ENCODE results near the gene CTBP1. TPM values are rescaled to one million over a fixed set of nuclear protein-coding genes. Genes with fewer than 3 reads are reported as not detected.

The CTBP1 gene
- total and polyA plus RNA-seq, 9 of the 15 experiments (the other 6 are each of a cell fraction or from before 2014, with no cell fraction given) = 14.5 to 162 (median 68.2) TPM

DNA sequence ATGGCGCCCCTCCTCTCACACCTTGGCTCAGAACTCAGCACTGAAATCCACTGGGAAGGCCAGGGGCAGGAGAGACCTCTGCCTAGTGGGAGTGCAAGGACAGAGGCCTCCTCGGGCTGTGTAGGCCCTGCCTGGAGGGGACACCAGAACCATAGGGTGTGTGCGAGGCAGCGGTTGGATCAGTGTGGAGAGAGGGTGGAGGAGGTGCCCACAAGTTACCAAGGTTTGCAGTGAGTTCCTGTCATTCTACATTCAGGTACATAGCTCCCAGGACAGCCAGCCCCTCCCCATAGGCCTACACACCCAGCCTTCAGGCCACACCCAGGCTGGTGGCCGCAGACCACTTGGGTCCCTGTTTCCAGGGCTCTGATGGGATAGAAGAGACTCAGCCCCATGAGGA lies 57.3 kb downstream of the CTBP1 start:
- Histone ChIP-seq H3K79me2 (ENCODE audit: control insufficient read depth, insufficient read depth, low read length) (no peaks in the 10 kb centered on the region), H3K4me2 (ENCODE audit: insufficient read depth, low read length) (no peak overlapping the region), H2AFZ (ENCODE audit: low read depth, low read length) (peak overlapping the region; percentile 35; the same call in 1 of the 2 replicates), H3K27ac (ENCODE audit: extremely low read depth, low read depth, low read length) (no peak overlapping the region), H3K4me3 (no peak overlapping the region), H3K36me3 (ENCODE audit: control insufficient read depth, insufficient read depth, low read length) (no peaks in the 10 kb centered on the region), H3K4me1 (replicated peaks in 1 of 2; ENCODE audit: control insufficient read depth in 2 of 2, insufficient read depth in 2 of 2, low read length in 2 of 2) (peaks cover 0 to 36% of the 10 kb centered on the region in 2 experiments; a peak in 3 of 5 replicates), H3K9me1 (ENCODE audit: control insufficient read depth, insufficient read depth, low read length) (no peaks in the 10 kb centered on the region), H3K27me3 (ENCODE audit: control insufficient read depth in 2 of 2, insufficient read depth in 2 of 2, low read length in 2 of 2) (peaks cover 2 to 12% of the 10 kb centered on the region in 2 experiments; a peak in 3 of 5 replicates), H3K9ac (ENCODE audit: insufficient read depth in 1 of 2, low read depth in 2 of 2, low read length in 2 of 2) (no peak overlapping the region), H4K20me1 (replicated peaks; ENCODE audit: control insufficient read depth, insufficient read depth, low read length) (no peaks in the 10 kb centered on the region), H3K9me3 (replicated peaks; ENCODE audit: control insufficient read depth, insufficient read depth, low read depth, low read length) (no peaks in the 10 kb centered on the region)
- DNase-seq (ENCODE audit: extremely low read depth in 1 of 4, low spot score in 3 of 4) (no peak), FAIRE-seq (no peak), ATAC-seq (peak; percentile 15; the same call in 1 of the 3 replicates)
- CTCF ChIA-PET (ENCODE audit: low intra/inter-chr PET ratio) = no interaction called here
- POLR2A ChIA-PET = interaction anchor here (0.6 to 1.6 kb wide), 5 partner anchors 9 to 224 kb away, joined by 3 to 4 read pairs (median 3); no protein-coding TSS in a partner anchor
- 42% methylated on average over 5 of the region's 5 CpGs for WGBS (ENCODE audit: insufficient coverage, low coverage, missing lambda C conversion rate)
- no peak for TF ChIP-seq NR2C2 (CRISPR knock-in tag; IDR thresholded peaks at IDR 0.05)
- TF ChIP-seq NR2C2 (tag; IDR thresholded peaks at IDR 0.05) = 0 out of 2 replicates have a peak, but pooled peaks have one; percentile 13
- TF ChIP-seq, protein P1, sequence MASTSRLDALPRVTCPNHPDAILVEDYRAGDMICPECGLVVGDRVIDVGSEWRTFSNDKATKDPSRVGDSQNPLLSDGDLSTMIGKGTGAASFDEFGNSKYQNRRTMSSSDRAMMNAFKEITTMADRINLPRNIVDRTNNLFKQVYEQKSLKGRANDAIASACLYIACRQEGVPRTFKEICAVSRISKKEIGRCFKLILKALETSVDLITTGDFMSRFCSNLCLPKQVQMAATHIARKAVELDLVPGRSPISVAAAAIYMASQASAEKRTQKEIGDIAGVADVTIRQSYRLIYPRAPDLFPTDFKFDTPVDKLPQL (IDR thresholded peaks at IDR 0.05; ENCODE audit: extremely low read depth, insufficient read length) = no peak
- intact Hi-C loops (cut with micrococcal nuclease) = no loop called here
- BruUV-seq (replicated peaks) = no TSS peak
- in situ Hi-C loops (cut with MboI) = no loop called here

DNA sequence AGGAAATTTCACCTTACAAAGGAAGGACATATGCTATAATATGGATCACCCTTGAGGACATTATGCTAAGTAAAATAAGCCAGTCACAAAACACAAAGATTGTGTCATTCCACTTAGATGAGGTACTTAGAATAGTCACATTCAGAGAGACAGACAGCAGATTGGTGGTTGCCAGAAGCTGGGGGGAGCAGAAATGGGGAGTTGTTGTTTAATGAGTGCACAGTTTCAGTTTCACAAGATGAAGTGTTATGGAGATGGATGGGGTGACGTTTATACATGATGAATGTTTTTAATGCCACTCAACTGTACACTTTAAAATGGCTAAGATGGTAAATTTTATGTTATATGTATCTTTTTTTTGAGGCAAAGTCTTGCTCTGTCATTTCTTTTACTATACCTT lies 61.7 kb downstream of the CTBP1 start:
- in situ Hi-C loops (cut with MboI) = no loop called here
- no peaks in the 10 kb centered on the region for H4K20me1 ChIP-seq (replicated peaks; ENCODE audit: control insufficient read depth, insufficient read depth, low read length)
- no TSS peak for BruUV-seq (replicated peaks)
- FAIRE-seq (no peak), ATAC-seq (no peak), DNase-seq (ENCODE audit: extremely low read depth in 1 of 4, low spot score in 3 of 4) (no peak)
- H3K9ac ChIP-seq (ENCODE audit: insufficient read depth in 1 of 2, low read depth in 2 of 2, low read length in 2 of 2) = no peak overlapping the region
- WGBS (ENCODE audit: insufficient coverage, low coverage, missing lambda C conversion rate) = 0% methylated on average over 1 of the region's 1 CpG
- no peaks in the 10 kb centered on the region for H3K79me2 ChIP-seq (ENCODE audit: control insufficient read depth, insufficient read depth, low read length)
- intact Hi-C loops (cut with micrococcal nuclease) = no loop called here
- H2AFZ ChIP-seq (ENCODE audit: low read depth, low read length) = no peak overlapping the region
- no peak overlapping the region for H3K27ac ChIP-seq (ENCODE audit: extremely low read depth, low read depth, low read length)
- TF ChIP-seq, protein P2, sequence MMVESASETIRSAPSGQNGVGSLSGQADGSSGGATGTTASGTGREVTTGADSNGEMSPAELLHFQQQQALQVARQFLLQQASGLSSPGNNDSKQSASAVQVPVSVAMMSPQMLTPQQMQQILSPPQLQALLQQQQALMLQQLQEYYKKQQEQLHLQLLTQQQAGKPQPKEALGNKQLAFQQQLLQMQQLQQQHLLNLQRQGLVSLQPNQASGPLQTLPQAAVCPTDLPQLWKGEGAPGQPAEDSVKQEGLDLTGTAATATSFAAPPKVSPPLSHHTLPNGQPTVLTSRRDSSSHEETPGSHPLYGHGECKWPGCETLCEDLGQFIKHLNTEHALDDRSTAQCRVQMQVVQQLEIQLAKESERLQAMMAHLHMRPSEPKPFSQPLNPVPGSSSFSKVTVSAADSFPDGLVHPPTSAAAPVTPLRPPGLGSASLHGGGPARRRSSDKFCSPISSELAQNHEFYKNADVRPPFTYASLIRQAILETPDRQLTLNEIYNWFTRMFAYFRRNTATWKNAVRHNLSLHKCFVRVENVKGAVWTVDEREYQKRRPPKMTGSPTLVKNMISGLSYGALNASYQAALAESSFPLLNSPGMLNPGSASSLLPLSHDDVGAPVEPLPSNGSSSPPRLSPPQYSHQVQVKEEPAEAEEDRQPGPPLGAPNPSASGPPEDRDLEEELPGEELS (CRISPR knock-in tag; IDR thresholded peaks at IDR 0.05; ENCODE audit: borderline replicate concordance) = no peak
- TF ChIP-seq, protein P3, sequence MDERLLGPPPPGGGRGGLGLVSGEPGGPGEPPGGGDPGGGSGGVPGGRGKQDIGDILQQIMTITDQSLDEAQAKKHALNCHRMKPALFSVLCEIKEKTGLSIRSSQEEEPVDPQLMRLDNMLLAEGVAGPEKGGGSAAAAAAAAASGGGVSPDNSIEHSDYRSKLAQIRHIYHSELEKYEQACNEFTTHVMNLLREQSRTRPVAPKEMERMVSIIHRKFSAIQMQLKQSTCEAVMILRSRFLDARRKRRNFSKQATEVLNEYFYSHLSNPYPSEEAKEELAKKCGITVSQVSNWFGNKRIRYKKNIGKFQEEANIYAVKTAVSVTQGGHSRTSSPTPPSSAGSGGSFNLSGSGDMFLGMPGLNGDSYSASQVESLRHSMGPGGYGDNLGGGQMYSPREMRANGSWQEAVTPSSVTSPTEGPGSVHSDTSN (CRISPR knock-in tag; IDR thresholded peaks at IDR 0.05; ENCODE audit: low read depth) = no peak
- TF ChIP-seq, protein P3 (tag; conservative IDR thresholded peaks at IDR 0.05; ENCODE audit: low read depth) = 0 out of 2 replicates have a peak, but pooled peaks have one; percentile 30
- POLR2A ChIA-PET = no interaction called here
- H3K4me3 ChIP-seq = no peak overlapping the region
- H3K27me3 ChIP-seq (ENCODE audit: control insufficient read depth in 2 of 2, insufficient read depth in 2 of 2, low read length in 2 of 2) = no peaks in the 10 kb centered on the region; a peak in 2 of 5 replicates
- CTCF ChIA-PET (ENCODE audit: low intra/inter-chr PET ratio) = no interaction called here
- no peaks in the 10 kb centered on the region for H3K9me3 ChIP-seq (replicated peaks; ENCODE audit: control insufficient read depth, insufficient read depth, low read depth, low read length)
- no peaks in the 10 kb centered on the region for H3K9me1 ChIP-seq (ENCODE audit: control insufficient read depth, insufficient read depth, low read length)
- H3K36me3 ChIP-seq (ENCODE audit: control insufficient read depth, insufficient read depth, low read length) = no peaks in the 10 kb centered on the region
- no peak overlapping the region for H3K4me2 ChIP-seq (ENCODE audit: insufficient read depth, low read length)
- no peaks in the 10 kb centered on the region; a peak in 2 of 5 replicates for H3K4me1 ChIP-seq (replicated peaks in 1 of 2; ENCODE audit: control insufficient read depth in 2 of 2, insufficient read depth in 2 of 2, low read length in 2 of 2)

All from K562 (cell line).